CD14-positive monocyte (primary cell): ENCODE data around the gene FLOT2. TPM values are rescaled to one million over a fixed set of nuclear protein-coding genes. Genes with fewer than 3 reads are reported as not detected.

Experiments used
- DNase-seq, 3 donors: peaks; one replicate each; pipeline ENCODE4 v3.0.0-alpha.2; 2011 to 2022
- H2AFZ ChIP-seq: 2 replicates; pipeline ENCODE4 v1.6.0; 2012; ENCODE audit warnings: mild to moderate bottlenecking, low read depth, low read length, inconsistent platforms; ENCODE audit not compliant: insufficient read depth, poor library complexity, severe bottlenecking
- H3K27ac ChIP-seq, 2 donors: 1 replicate in 1 of 2; 2 replicates in 1 of 2; pipeline ENCODE4 v1.5.1; 2012 to 2013; ENCODE audit warnings: low read length in 2 of 2, control low read depth in 1 of 2, inconsistent platforms in 1 of 2, low read depth in 1 of 2, mild to moderate bottlenecking in 1 of 2
- H3K27me3 ChIP-seq, 2 donors: one replicate each; pipeline versions ENCODE4 v1.6.0 to v1.6.1; 2011 to 2013; ENCODE audit warnings: low read length in 2 of 2; ENCODE audit not compliant: control insufficient read depth in 2 of 2, insufficient read depth in 2 of 2
- H3K36me3 ChIP-seq, 2 donors: replicated peaks in 1 of 2; 1 replicate in 1 of 2; 2 replicates in 1 of 2; pipeline versions ENCODE4 v1.5.1 to v1.6.1; 2012 to 2013; ENCODE audit warnings: low read length in 2 of 2, control low read depth in 1 of 2, inconsistent platforms in 1 of 2, mild to moderate bottlenecking in 1 of 2; ENCODE audit not compliant: insufficient read depth in 2 of 2, control insufficient read depth in 1 of 2
- H3K4me1 ChIP-seq, 2 donors: 1 replicate in 1 of 2; 2 replicates in 1 of 2; pipeline versions ENCODE4 v1.5.1 to v1.6.1; 2012 to 2013; ENCODE audit warnings: low read length in 2 of 2, control low read depth in 1 of 2, inconsistent platforms in 1 of 2, mild to moderate bottlenecking in 1 of 2, moderate library complexity in 1 of 2; ENCODE audit not compliant: insufficient read depth in 2 of 2, control insufficient read depth in 1 of 2
- H3K4me2 ChIP-seq: replicated peaks from 2 replicates; pipeline ENCODE3; 2012; ENCODE audit warnings: low read length, moderate library complexity, mild to moderate bottlenecking; ENCODE audit not compliant: poor library complexity, severe bottlenecking; ENCODE audit errors: extremely low read depth
- H3K4me3 ChIP-seq, 3 experiments: fragments of 200-600 bp in 1 of 3; sonication (generic) in 1 of 3; replicated peaks in 1 of 3; 1 replicate in 2 of 3; 2 replicates in 1 of 3; pipeline ENCODE4 v1.5.1; 2011 to 2013; ENCODE audit warnings: low read length in 3 of 3, mild to moderate bottlenecking in 3 of 3, control low read depth in 2 of 3, low read depth in 2 of 3, inconsistent platforms in 1 of 3, moderate library complexity in 1 of 3
- H3K79me2 ChIP-seq: 2 replicates; pipeline ENCODE4 v1.6.0; 2012; ENCODE audit warnings: mild to moderate bottlenecking, control low read depth, inconsistent platforms, low read length, moderate library complexity; ENCODE audit not compliant: insufficient read depth
- H3K9ac ChIP-seq: 2 replicates; pipeline ENCODE4 v1.6.0; 2017; ENCODE audit warnings: low read length, mild to moderate bottlenecking; ENCODE audit not compliant: insufficient read depth, poor library complexity, severe bottlenecking
- H3K9me3 ChIP-seq, 2 donors: replicated peaks in 1 of 2; 1 replicate in 1 of 2; 2 replicates in 1 of 2; pipeline versions ENCODE4 v1.5.1 to v1.6.1; 2012 to 2013; ENCODE audit warnings: low read length in 2 of 2, control low read depth in 1 of 2; ENCODE audit not compliant: control insufficient read depth in 1 of 2, insufficient read depth in 1 of 2
- H4K20me1 ChIP-seq: 2 replicates; pipeline ENCODE4 v1.6.0; 2012; ENCODE audit warnings: mild to moderate bottlenecking, low read length, control low read depth, moderate library complexity; ENCODE audit not compliant: insufficient read depth
- H3K27ac Mint-ChIP-seq, 7 donors: one replicate each; pipeline ENCODE4 v1.8.0; 2020; ENCODE audit warnings: mild to moderate bottlenecking in 7 of 7, mixed read lengths in 7 of 7, moderate library complexity in 6 of 7, inconsistent platforms in 2 of 7
- H3K27me3 Mint-ChIP-seq, 3 donors: one replicate each; pipeline ENCODE4 v1.8.0; 2021 to 2022; ENCODE audit warnings: low read depth in 3 of 3, mild to moderate bottlenecking in 3 of 3, mixed read lengths in 3 of 3, moderate library complexity in 3 of 3, inconsistent platforms in 1 of 3
- H3K36me3 Mint-ChIP-seq, 2 donors: one replicate each; pipeline ENCODE4 v1.8.0; 2020; ENCODE audit warnings: mixed read lengths in 2 of 2, inconsistent platforms in 1 of 2, mild to moderate bottlenecking in 1 of 2
- H3K4me1 Mint-ChIP-seq: one replicate; pipeline ENCODE4 v1.8.0; 2020; ENCODE audit warnings: mild to moderate bottlenecking, mixed read lengths
- H3K4me3 Mint-ChIP-seq, 2 donors: one replicate each; pipeline ENCODE4 v1.8.0; 2020; ENCODE audit warnings: mild to moderate bottlenecking in 2 of 2, mixed read lengths in 2 of 2, moderate library complexity in 1 of 2
- H3K9me3 Mint-ChIP-seq, 7 donors: one replicate each; pipeline ENCODE4 v1.8.0; 2020 to 2022; ENCODE audit warnings: mixed read lengths in 7 of 7, mild to moderate bottlenecking in 6 of 7, moderate library complexity in 6 of 7, inconsistent platforms in 2 of 7
- CTCF ChIP-seq: fragments of 200-600 bp; IDR thresholded peaks from one replicate; pipeline ENCODE4 v1.8.0; 2022; ENCODE audit warnings: antibody characterized with exemption, mild to moderate bottlenecking
- WGBS: methylation state at CpG from one replicate; pipeline ENCODE4 v1.1.5; 2013; ENCODE audit warnings: missing lambda C conversion rate; ENCODE audit not compliant: insufficient coverage; 5-methylcytosine and 5-hydroxymethylcytosine counted together
- intact Hi-C, 2 donors: fragments of 100-400 bp; cut with micrococcal nuclease; formaldehyde crosslinking; loops; one replicate each; pipeline versions ENCODE4 v1.15.0 to v1.15.1; 2023
- polyA plus RNA-seq, 3 donors: library from polyadenylated mRNA; depleted of rRNA in 1 of 3; unstranded in 2 of 3; stranded (reverse) in 1 of 3; fragments of 300-500 nt in 2 of 3; fragments of >200 nt in 1 of 3; fragmentation: Illumina TruSeq in 2 of 3; gene quantifications; 1 replicate in 2 of 3; 2 replicates in 1 of 3; pipeline ENCODE4 v1.2.3, GENCODE V29; 2012 to 2021

Gene FLOT2
- polyA plus RNA-seq, 3 donors: 138 to 271 (median 244) TPM

GRCh38 chr17:28917029-28917428, 19.5 kb upstream of the FLOT2 start:
- peaks cover 59% of the 10 kb centered on the region for H4K20me1 ChIP-seq
- H3K4me3 ChIP-seq: no peak overlapping the region
- no peak overlapping the region for H3K4me2 ChIP-seq
- no peaks in the 10 kb centered on the region for H3K27me3 ChIP-seq
- H2AFZ ChIP-seq: no peak overlapping the region
- 86% methylated on average over 12 of the region's 12 CpGs for WGBS
- Mint-ChIP-seq H3K4me3 (no peak overlapping the region), H3K27me3 (peaks cover 0 to 3% (median 0%) of the 10 kb centered on the region in 3 donors), H3K4me1 (no peaks in the 10 kb centered on the region), H3K36me3 (peaks cover 88 to 99% of the 10 kb centered on the region in 2 donors), H3K27ac (peak overlapping the region; percentile 20 to 75 (median 65)), H3K9me3 (no peaks in the 10 kb centered on the region)
- peak overlapping the region in 1 of 2 donors; percentile 33 for H3K27ac ChIP-seq
- H3K4me1 ChIP-seq: no peaks in the 10 kb centered on the region
- DNase-seq: no peak
- H3K9me3 ChIP-seq: no peaks in the 10 kb centered on the region
- intact Hi-C loops: no loop called here
- peaks cover 95 to 100% of the 10 kb centered on the region in 2 donors for H3K36me3 ChIP-seq
- TF ChIP-seq CTCF: no peak
- no peak overlapping the region for H3K9ac ChIP-seq
- H3K79me2 ChIP-seq: peaks cover 6% of the 10 kb centered on the region

GRCh38 chr17:28916302-28916934, 18.9 kb upstream of the FLOT2 start:
- H3K4me1 Mint-ChIP-seq: no peaks in the 10 kb centered on the region
- H3K9me3 Mint-ChIP-seq: no peaks in the 10 kb centered on the region
- peak; percentile 79 for TF ChIP-seq CTCF
- WGBS: 64% methylated on average over 3 of the region's 6 CpGs
- peaks cover 0 to 3% (median 0%) of the 10 kb centered on the region in 3 donors for H3K27me3 Mint-ChIP-seq
- Histone ChIP-seq H3K79me2 (peaks cover 10% of the 10 kb centered on the region), H3K27me3 (no peaks in the 10 kb centered on the region), H4K20me1 (peaks cover 65% of the 10 kb centered on the region), H3K9ac (no peak overlapping the region), H3K4me2 (no peak overlapping the region), H3K4me3 (no peak overlapping the region), H2AFZ (no peak overlapping the region), H3K9me3 (no peaks in the 10 kb centered on the region), H3K36me3 (peaks cover 95 to 100% of the 10 kb centered on the region in 2 donors), H3K4me1 (no peaks in the 10 kb centered on the region), H3K27ac (peak overlapping the region in 1 of 2 donors; percentile 33)
- H3K4me3 Mint-ChIP-seq: no peak overlapping the region
- peaks cover 89 to 99% of the 10 kb centered on the region in 2 donors for H3K36me3 Mint-ChIP-seq
- peak in 2 of 3 donors; percentile 34 to 35 for DNase-seq
- intact Hi-C loops: no loop called here
- H3K27ac Mint-ChIP-seq: peak overlapping the region; percentile 20 to 75 (median 58)
